Measurements from ENCODE around the gene H3-3A.
"Not testable (repeated sequence)": the region's sequence is repeated elsewhere in the genome, so short reads cannot be mapped to it uniquely, and the experiment has no call there.

Gene H3-3A

DNA sequence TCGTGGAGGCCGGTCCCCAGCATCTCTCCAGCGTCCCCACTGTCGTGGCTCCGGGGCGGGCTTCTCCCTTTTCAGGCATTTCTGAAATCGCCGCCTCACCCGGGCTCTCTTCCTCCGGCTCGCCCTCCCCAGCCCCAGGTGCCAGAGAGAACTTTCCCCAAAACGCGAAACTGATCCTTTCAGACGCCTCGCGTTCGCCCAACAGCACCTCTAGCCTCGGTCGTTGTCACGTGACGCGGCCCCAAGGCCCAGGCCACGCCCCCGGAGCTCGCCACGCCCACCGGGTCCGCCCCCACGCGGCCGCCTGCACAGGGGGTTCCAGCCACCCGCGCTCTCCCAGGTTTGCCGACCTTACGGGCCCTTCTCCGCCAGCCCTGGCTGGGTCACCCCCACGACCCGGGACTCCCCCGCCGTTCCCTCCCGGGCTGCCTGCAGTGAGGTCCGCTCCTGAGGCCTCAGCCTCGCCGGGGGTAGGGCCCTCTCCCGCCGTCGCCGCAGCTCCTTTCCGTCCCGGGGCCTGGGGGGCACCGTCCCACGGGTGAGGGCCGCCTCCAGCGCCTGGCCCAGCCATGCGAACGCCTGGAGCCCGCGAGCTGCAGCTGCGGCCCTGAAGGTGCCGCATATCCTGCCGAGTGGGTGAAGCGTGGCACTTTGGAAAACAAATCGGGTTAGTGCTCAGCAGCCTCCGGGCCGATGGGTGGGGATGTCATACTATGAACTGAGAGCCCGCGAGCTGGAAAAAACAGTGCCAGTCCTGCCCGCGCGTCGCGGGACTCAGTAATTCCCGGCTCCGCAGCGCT is 21.0 kb downstream of the H3-3A start:
- DNase-seq (ENCODE audit: low read depth in 2 of 2, low spot score in 1 of 2) = peak; percentile 88 to 92

DNA sequence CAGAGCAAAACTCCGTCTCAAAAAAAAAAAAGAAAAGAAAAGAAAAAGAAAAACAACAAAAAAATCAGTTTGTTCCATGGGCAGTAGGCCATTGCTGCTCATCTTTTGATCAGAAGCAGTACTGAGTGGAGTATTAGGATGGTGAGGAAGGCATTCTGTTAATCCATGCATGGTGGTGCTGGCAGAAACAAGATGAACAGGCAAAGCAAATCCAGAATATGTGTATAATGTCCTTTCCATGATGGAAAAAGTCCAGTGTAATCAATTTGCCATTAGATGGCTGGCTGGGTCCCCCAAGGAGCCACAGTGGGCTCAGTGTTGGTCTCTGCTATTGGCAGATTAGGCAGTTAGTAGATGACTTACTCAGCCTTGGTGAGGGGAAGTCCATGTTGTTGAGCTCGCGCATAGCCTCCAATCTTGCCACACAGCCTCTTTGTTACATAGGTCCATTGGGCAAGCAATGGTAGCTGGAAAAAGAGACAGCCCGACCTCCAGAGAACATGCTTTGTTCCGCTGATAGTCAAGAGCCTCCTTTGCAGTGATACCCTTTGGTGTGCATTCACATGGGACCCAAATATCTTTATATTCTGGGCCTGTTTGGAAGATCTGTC is 23.3 kb downstream of the H3-3A start:
- no peak for DNase-seq (ENCODE audit: low read depth in 2 of 2, low spot score in 1 of 2)

DNA sequence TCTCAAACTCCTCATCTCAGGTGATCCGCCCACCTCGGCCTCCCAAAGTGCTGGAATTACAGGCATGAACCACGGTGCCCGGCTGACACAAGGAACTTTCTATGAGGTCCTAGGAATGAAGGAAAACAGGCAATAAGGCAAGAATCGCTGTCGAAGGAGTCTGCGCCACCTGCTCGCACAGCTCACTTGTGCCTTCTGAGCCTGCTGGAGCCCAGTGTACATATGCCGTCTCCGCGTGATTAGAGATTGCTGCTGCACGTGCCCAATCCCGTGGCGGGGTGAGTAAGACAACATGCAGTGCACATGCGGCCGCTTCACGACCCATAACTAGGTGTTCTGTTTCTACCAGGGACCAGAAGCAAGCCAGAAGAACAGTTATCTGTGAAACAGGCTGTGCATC is 24.3 kb downstream of the H3-3A start:
- DNase-seq (ENCODE audit: low read depth in 2 of 2, low spot score in 1 of 2) = no peak

DNA sequence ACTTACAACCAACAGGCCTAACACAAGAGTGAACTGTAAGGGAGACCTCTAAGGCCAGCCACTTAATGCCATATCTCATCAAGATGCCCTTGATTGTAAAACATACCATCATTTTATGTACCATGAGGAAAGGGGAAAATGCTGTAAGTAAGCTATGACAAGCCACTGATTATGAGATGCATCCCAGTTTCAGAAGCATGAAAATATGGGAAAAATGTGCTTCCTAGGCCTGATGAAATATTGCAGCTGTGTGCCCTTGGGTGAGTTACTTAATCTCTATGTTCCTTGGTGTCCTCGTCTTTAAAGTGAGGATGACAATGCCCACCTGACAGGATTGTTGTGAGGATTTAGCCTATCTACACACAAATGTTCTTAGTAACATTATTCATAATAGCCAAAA is 28.9 kb downstream of the H3-3A start:
- DNase-seq (ENCODE audit: low read depth in 2 of 2, low spot score in 1 of 2) = no peak

DNA sequence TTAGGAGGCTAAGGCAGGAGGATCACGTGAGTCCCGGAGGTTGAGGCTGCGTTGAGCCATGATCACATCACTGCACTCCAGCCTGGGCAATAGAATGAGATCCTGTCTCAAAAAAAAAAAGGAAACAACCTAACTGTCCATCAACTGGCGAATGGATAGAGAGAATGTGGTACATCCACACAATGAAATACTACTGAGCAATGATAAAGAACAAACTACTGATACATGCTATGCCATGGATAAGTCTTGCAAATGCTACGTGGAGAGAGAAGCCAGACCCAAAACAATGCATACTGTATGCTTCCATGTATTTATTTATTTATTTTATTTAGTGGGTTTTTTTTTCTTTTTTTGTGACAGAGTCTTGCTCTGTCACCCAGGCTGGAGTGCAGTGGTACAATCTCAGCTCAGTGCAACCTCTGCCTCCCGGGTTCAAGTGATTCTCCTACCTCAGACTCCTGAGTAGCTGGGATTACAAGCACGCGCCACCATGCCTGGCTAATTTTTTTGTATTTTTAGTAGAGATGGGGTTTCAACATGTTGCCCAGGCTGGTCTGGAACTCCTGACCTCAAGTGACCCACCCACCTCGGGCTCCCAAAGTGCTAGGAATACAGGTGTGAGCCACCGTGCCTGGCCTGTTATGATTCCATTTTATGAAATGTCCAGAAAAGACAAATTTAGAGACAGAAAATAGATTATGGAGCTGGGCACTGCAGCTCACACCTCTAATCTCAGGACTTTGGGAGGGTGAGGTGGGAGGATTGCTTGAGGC is 29.7 kb downstream of the H3-3A start:
- DNase-seq (ENCODE audit: low read depth in 2 of 2, low spot score in 1 of 2) = not testable (repeated sequence)

DNA sequence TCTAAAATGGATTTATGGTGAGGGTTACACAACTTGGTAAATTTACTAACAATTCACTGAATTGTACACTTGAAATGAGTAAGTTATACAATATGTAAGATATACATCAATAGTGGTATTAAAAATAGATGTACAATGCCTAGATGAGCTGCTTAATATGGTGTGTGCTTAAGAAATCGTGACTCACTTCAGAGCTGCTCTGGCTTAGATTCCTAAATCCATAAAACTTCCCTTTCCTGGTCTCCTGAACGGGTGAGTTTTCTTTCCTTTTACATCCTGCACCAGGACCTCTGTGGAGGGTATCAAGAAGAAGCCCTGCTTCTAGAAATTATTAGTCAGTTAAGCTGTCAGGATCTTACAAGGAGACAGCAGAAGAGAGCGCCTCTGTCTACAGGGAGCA is 30.4 kb downstream of the H3-3A start:
- no peak for DNase-seq (ENCODE audit: low read depth in 2 of 2, low spot score in 1 of 2)

DNA sequence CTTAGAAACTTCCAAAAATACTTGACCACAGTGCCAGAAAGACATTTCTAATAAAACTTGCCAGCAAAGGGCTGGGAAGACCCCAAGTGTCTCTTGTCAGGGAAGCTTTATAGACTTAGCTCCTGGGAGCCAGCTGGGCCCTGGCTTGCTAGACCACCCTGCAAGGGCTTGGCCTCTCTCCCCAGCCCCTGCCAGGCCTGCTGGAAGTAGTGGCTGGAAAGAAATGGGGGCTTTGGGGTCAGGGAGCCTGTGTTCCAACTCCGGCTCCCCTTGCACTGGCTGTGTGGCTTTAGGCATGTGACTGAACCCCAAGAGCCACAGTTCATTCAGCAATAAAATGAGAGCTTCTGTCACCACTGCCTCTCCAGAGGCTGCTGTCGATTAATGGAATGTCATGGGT is 31.1 kb downstream of the H3-3A start:
- DNase-seq (ENCODE audit: low read depth in 2 of 2, low spot score in 1 of 2) = no peak

DNA sequence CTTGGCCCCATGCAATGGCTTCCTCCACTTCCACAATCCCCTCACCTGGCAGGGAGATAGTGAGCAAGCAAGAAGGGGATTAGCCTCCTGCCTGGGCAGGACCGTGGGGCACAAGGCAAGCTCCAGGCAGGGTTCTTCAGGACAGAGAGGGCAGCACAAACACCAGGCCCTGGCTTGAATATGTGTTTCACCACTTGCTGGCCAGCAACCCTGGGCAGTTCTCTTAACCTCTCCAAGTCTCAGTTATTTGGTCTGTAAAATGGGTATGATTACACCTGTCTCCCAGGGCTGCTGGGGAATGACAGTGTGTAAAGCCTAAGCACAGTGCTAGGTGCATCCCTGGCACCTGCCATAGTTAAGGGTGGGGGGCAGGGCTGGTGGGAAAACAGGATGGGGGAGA is 31.9 kb downstream of the H3-3A start:
- no peak for DNase-seq (ENCODE audit: low read depth in 2 of 2, low spot score in 1 of 2)

DNA sequence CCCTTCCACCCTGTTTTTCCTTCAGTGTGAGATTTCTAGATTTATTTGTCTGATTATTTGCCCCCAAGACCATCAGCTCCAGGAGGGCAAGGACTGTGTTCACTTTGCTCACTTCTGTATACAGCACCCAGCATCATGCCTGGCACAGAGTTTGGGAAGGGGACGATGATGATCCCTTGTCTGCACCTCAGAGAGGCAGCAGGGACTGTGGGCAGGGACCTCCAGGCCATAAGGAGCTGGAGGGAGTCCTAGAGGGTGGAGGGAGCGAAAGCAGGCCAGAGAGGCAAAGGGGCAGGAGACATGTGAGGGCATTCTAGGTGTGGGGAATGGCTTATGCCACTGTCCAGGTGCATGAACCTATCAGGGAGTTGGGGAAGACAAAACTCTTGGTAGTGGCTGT is 32.8 kb downstream of the H3-3A start:
- no peak for DNase-seq (ENCODE audit: low read depth in 2 of 2, low spot score in 1 of 2)

DNA sequence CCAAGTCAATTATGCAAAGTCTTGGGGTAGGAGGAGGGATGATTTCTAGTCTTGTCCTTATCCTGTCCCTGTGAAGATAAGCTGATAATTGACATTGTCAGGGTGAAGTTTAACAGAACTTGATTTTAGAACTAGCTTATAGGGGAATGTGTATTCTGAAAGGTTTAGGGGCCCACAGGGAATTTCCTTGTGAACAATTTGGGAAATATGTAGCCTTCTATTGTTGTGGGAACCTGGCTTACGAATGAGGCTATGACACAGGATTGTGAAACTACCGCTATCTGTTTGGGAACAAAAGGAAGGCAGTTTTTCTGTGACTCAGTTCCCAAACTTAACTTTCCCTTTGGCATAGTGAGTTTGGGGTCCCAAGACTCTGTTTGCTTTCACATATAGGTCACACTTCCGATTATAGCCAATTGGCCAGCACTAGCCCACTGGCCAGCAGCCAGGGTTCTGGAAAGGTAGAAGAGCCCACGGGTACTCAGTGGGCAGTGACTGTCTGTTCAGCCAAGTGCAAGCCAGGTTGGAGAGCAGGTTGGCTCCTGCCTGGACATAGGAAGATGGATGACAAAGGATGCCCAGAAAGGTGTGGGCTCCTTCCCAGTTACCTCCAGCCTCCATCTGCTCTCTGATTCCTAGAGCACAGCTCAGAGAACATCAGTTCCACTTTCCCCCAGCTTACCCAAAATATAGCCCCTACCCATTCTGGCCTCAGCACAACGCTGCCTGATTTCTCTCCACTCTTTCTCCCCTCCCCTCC is 35.5 kb downstream of the H3-3A start:
- DNase-seq (ENCODE audit: low read depth in 2 of 2, low spot score in 1 of 2) = no peak

DNA sequence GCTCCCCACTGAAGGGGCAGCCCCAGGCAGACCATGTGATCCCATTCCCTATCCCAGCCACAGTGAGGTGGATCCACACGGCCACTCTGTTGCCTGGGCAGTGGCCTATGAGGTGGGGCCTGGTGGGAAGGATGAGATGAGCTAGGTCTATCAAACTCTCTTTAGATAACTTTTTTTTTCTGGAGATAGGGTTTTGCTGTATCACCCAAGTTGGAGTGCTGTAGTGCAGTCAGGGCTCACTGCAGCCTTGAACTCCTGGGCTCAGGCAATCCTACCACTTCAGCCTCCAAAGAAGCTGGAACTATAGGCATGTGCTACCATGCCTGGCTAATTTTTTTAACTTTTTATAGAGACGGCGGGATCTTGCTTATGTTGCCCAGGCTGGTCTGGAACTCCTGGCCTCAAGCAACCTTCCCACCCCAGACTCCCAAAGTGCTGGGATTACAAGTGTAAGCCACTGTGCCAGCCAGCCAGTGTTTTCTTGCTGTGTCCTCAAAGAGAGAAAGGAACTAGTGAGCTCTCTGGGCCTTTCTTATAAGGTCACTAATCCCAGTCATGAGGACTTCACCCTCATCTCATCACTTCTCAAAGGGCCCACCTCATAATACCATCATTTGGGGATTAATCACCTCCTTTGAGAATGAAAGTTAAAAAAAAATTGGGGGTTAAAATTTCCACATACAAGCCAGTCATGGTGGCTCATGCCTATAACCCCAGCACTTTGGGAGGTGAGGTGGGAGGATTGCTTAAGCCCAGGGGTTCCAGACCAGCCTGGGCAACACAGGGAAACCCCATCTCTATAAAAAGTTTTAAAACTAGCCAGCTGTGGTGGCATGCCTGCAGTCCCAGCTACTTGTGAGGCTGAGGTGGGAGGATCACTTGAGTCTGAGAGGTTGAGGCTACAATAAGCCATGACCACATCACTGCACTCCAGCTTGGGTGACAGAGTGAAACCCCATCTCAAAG is 36.6 kb downstream of the H3-3A start:
- DNase-seq (ENCODE audit: low read depth in 2 of 2, low spot score in 1 of 2) = no peak

DNA sequence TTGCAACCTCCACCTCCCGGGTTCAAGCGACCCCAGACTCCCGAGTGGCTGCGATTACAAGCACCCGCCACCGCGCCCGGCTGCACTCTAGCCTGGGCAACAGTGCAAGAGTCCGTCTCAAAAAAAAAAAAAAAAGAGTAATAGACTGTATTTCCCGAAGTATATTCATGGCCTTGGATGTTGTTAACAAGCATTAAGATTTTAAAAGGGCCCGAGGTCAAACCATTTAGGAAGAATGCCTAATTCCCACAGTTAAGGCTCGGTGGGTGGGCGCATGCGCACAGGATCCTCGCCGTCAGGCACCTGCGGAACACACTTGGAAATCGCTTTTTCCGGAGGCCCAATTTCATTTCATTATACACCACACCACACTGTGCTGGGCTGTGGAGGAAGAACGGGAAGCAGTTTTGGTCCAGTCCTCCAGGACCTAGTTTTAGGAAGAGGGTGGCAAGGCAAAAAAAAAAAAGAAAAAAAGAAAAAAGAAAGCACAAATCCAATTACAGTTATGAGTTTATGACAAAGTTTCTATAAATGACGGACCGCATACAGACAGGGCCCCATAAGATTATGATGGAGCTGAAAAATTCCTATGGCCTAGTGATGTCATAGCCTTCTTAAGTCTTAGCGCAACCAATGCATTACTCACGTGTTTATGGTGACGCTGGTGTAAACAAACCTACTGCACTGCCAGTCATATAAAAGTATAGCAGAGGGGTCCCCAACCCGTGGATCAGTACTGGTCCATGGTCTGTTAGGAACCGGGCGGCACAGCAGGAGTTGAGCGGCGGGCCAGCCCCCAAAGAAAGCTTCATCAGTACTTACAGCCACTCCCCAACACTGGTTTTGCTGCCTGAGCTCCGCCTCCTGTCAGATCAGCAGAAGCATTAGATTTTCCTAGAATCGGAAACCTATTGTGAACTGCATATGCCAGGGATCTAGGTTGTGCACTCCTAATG is 38.2 kb downstream of the H3-3A start:
- no peak for DNase-seq (ENCODE audit: low read depth in 2 of 2, low spot score in 1 of 2)

DNA sequence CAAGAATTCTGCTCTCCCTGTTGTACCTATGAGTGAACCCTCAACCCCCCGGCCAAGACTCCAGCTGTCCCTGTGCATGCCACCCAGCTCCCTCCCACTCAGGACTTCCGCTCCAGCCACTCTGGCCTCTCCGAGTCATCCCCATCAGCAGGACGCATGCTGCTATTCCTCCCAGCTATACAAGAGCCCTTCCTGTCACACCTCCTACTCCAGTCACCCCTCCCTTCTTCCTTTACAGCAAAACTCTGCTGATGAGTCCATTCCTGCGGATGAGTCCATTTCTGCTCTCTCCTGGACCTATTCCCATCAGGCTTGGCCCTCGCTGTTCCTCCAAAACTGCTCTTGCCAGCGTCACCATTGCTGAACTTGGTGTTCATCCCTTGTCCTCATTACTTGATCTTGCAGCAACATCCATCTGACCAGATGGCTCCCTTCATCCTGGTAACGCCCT is 42.2 kb downstream of the H3-3A start:
- DNase-seq (ENCODE audit: low read depth in 2 of 2, low spot score in 1 of 2) = no peak

DNA sequence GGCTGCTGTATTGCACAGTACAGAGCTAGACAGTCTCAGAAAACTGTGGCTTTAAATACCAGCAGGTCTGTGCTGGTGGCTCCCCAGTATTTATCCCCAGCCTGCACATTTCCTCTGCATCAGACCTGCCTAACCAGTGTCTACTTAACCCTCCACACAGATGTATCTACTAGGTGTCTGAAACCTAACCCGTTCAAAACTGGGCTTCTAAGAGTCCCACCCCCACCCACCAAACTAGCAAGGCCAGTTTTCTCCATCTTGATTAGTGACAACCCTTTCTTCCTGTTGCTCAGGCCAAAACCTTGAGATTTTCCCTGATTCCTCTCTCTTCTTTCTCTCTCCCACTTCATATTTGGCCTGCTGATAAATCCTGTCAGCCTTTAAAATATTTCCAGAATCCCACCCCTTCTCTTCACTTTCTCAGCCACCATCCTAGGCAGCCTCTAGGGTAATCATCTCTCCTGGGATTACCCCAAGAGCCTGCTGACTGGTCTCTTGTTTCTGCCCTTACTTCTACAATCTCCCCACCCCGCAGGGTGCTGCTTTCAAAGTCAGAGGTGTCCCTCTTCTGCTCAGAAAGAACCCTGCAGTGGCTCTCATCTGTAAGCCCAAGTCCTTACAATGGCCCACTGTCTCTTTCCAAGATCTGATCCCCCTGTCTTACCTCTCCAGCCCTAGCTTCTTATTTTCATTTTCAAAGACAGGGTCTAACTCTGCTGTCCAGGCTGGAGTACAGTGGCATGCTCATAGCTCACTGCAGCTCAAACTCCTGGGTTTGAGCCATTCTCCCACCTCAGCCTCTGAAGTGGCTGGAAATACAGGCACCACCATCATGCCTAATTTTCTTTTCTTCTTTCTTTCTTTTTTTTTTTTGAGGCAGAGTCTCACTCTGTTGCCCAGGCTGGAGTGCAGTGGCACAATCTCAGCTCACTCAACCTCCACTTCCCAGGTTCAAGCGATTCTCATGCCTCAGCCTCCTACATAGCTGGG is 45.2 kb downstream of the H3-3A start:
- no peak for DNase-seq (ENCODE audit: low read depth in 2 of 2, low spot score in 1 of 2)

DNA sequence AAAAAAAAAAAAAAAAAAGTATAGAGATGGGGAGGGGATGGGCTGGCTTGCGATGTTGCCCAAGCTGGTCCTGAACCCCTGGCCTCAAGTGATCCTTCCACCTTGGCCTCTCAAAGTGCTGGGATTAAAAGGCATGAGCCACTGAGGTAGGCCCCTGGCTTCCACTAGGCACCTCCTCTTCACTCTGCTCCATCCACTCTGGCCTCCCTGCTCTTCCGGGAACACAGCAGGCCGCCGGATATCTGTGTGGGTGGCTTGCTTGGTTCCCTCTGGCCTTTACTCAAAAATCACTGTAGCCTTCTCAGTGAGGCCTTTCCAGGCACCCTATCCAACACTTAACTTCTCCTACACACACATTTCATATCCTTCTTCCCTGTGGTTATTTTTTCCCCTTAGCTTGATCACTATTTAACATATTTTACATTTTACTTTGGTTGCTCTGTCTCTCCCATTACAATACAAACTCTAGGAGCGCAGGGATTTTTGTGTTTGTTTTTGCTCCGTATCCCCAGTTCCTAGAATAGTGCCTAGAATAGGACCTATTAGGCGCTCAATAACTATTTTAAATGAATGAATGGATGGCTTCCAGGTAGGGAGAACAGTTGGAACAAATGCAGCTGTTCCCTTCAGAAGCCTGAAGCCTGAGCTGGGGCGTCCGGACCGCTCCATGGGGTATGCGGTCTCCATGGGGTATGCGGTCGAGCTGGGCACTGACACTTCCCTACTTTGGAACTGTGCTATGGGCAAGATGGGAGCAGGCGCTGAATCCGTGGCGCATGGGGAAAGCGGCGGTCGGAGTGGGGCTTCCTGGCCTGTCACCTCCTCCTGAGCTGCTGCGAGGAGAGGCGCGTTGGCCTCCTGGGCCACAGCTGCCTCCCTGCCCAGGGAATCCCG is 46.7 kb downstream of the H3-3A start:
- no peak for DNase-seq (ENCODE audit: low read depth in 2 of 2, low spot score in 1 of 2)

DNA sequence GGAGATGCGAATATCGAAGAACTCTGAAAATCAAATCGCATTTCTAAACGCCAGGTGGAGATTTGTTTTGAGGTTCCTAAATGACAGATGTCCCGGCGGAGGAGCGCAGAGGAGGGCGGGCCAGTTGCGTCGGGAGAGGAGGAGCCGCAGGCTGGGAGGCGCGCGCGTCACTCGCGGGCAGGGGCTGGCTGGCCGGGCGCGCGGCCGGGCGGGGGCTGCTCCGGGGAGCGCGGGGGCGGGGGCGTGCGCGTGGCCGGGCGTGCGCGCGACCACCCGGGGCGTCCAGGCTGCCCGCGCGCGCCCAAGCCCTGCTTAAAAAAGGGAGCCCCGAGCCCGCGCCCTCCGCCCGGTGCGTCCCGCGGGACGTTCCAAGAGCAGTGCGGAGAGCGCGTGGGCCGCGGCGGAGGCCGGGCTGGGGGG is 47.3 kb downstream of the H3-3A start:
- DNase-seq (ENCODE audit: low read depth in 2 of 2, low spot score in 1 of 2) = peak; percentile 30 to 52

Measured in stimulated activated CD8-positive, alpha-beta memory T cell treated with anti-CD3 and anti-CD28 coated beads, Interleukin-4, amount 100 ng/mL, for 1 hour (primary cell).